GM18505 (cell line): ENCODE measurements around the gene NID2.

ENCODE experiments used
- ATAC-seq: cut with Tn5 transposase; IDR thresholded peaks from one replicate; pipeline ENCODE4 v1.9.1; 2021; ENCODE audit not compliant: unreplicated experiment
- POLR2A ChIP-seq: IDR thresholded peaks from 4 replicates; pipeline ENCODE4 v1.6.1; 2011; ENCODE audit warnings: borderline replicate concordance; ENCODE audit not compliant: insufficient read depth, insufficient read length; ENCODE audit errors: extremely low read depth

The NID2 gene

GRCh38 chr14:51999084-51999483 is 69.8 kb downstream of the NID2 start:
- TF ChIP-seq POLR2A: no peak
- no peak for ATAC-seq

- no peak for TF ChIP-seq POLR2A
- ATAC-seq: no peak
Observed at GRCh38 chr14:51998348-51998747, 70.5 kb downstream of the NID2 start.

GRCh38 chr14:51996148-51996746 is 72.6 kb downstream of the NID2 start:
- ATAC-seq: no peak
- TF ChIP-seq POLR2A: no peak

GRCh38 chr14:51993285-51993920 is 75.5 kb downstream of the NID2 start:
- no peak for ATAC-seq
- no peak for TF ChIP-seq POLR2A

GRCh38 chr14:51990488-51990887 is 78.4 kb downstream of the NID2 start:
- no peak for TF ChIP-seq POLR2A
- ATAC-seq: no peak

GRCh38 chr14:51989293-51990234 is 79.3 kb downstream of the NID2 start, which contains the start of gene RTRAF:
Gene RTRAF (plus strand): TSS chr14:51989546. CDS start chr14:51989640, 94 bp downstream.
- peak; percentile 94 for ATAC-seq
- peak; percentile 91 for TF ChIP-seq POLR2A

GRCh38 chr14:51988221-51988620 is 80.6 kb downstream of the NID2 start:
- TF ChIP-seq POLR2A: no peak
- ATAC-seq: no peak

- no peak for TF ChIP-seq POLR2A
- no peak for ATAC-seq
Observed at GRCh38 chr14:51981218-51981854, 87.5 kb downstream of the NID2 start.

GRCh38 chr14:51979088-51979709 is 89.7 kb downstream of the NID2 start:
- TF ChIP-seq POLR2A: no peak
- ATAC-seq: no peak

GRCh38 chr14:51978681-51979085 is 90.2 kb downstream of the NID2 start:
- TF ChIP-seq POLR2A: no peak
- ATAC-seq: no peak

GRCh38 chr14:51977075-51977474 is 91.8 kb downstream of the NID2 start:
- no peak for TF ChIP-seq POLR2A
- ATAC-seq: no peak

GRCh38 chr14:51972566-51972965 is 96.3 kb downstream of the NID2 start:
- no peak for TF ChIP-seq POLR2A
- ATAC-seq: no peak
